ENCODE data around the gene CCDC47. TPM values are rescaled to one million over a fixed set of nuclear protein-coding genes. Genes with fewer than 3 reads are reported as not detected.

Gene CCDC47
- total RNA-seq, 1 experiment from 2014 or later = 147 TPM

GRCh38 chr17:63698886-63699637 lies 74.3 kb downstream of the CCDC47 start:
- CTCF ChIA-PET = interaction anchor here (0.7 kb wide), 2 partner anchors 11 to 43 kb away, joined by 3 read pairs; no protein-coding TSS in a partner anchor
- Histone ChIP-seq H3K4me3 (ENCODE audit: low read length) (peak overlapping the region; percentile 75), H2AFZ (ENCODE audit: low read length) (peak overlapping the region; percentile 75), H3K27me3 (ENCODE audit: low read length) (no peaks in the 10 kb centered on the region), H3K27ac (ENCODE audit: low read length) (no peak overlapping the region), H3F3A (ENCODE audit: low read length, unreplicated experiment) (no peaks in the 10 kb centered on the region), H3K79me2 (ENCODE audit: low read length) (no peaks in the 10 kb centered on the region), H3K4me2 (ENCODE audit: low read length) (peak overlapping the region; percentile 89), H3K9me2 (replicated peaks; ENCODE audit: low read length) (no peaks in the 10 kb centered on the region), H3K9ac (ENCODE audit: low read length) (peak overlapping the region; percentile 17; the same call in 1 of the 2 replicates), H3K9me3 (ENCODE audit: low read length) (no peaks in the 10 kb centered on the region), H3K4me1 (ENCODE audit: insufficient read depth, low read length) (peaks cover 7% of the 10 kb centered on the region; the same call in 1 of the 2 replicates), H4K20me1 (ENCODE audit: low read length) (no peaks in the 10 kb centered on the region), H3K36me3 (ENCODE audit: low read depth, low read length) (no peaks in the 10 kb centered on the region)
- peak; percentile 25 for DNase-seq
- peak; percentile 27 for ATAC-seq
- no peak for TF ChIP-seq EZH2 (IDR thresholded peaks at IDR 0.05; ENCODE audit: low read length, unreplicated experiment)
- TF ChIP-seq EZH2phosphoT487 (IDR thresholded peaks at IDR 0.05; ENCODE audit: borderline replicate concordance, low read length) = no peak
- no peak for TF ChIP-seq CTCF (conservative IDR thresholded peaks at IDR 0.05; ENCODE audit: low read depth, low read length)
- no TSS peak for BruUV-seq (replicated peaks)
- intact Hi-C loops (cut with micrococcal nuclease) = loop anchor here (2.0 to 10.0 kb wide), 4 partner anchors 42 to 274 kb away; partner anchors contain the start of genes FTSJ3, MAP3K3, PSMC5 and STRADA
- POLR2A ChIA-PET (ENCODE audit: unreplicated experiment) = interaction anchor here (0.6 kb wide), 1 partner anchor 43 kb away, joined by 15 read pairs; no protein-coding TSS in a partner anchor

- Histone ChIP-seq H3K27me3 (ENCODE audit: low read length) (no peaks in the 10 kb centered on the region), H3K9me3 (ENCODE audit: low read length) (no peaks in the 10 kb centered on the region), H3K79me2 (ENCODE audit: low read length) (no peaks in the 10 kb centered on the region), H3K27ac (ENCODE audit: low read length) (no peak overlapping the region), H3K9ac (ENCODE audit: low read length) (no peak overlapping the region), H2AFZ (ENCODE audit: low read length) (0 out of 2 replicates have a peak overlapping the region, but pooled peaks have one; percentile 75), H3K4me2 (ENCODE audit: low read length) (peak overlapping the region; percentile 89), H4K20me1 (ENCODE audit: low read length) (no peaks in the 10 kb centered on the region), H3K4me3 (ENCODE audit: low read length) (peak overlapping the region; percentile 75), H3K9me2 (replicated peaks; ENCODE audit: low read length) (no peaks in the 10 kb centered on the region), H3K4me1 (ENCODE audit: insufficient read depth, low read length) (peaks cover 7% of the 10 kb centered on the region; the same call in 1 of the 2 replicates), H3F3A (ENCODE audit: low read length, unreplicated experiment) (no peaks in the 10 kb centered on the region), H3K36me3 (ENCODE audit: low read depth, low read length) (no peaks in the 10 kb centered on the region)
- DNase-seq (no peak), ATAC-seq (no peak; the same call in 1 of the 2 replicates)
- ChIA-PET POLR2A (ENCODE audit: unreplicated experiment) (interaction anchor here (0.6 kb wide), 1 partner anchor 44 kb away, joined by 15 read pairs; no protein-coding TSS in a partner anchor), CTCF (interaction anchor here (0.5 to 0.7 kb wide), 3 partner anchors 11 to 143 kb away, joined by 3 read pairs; no protein-coding TSS in a partner anchor)
- TF ChIP-seq CTCF (conservative IDR thresholded peaks at IDR 0.05; ENCODE audit: low read depth, low read length) (no peak), EZH2 (IDR thresholded peaks at IDR 0.05; ENCODE audit: low read length, unreplicated experiment) (no peak), EZH2phosphoT487 (IDR thresholded peaks at IDR 0.05; ENCODE audit: borderline replicate concordance, low read length) (no peak)
- intact Hi-C loops (cut with micrococcal nuclease) = loop anchor here (2.0 to 10.0 kb wide), 4 partner anchors 42 to 274 kb away; partner anchors contain the start of genes FTSJ3, MAP3K3, PSMC5 and STRADA
- no TSS peak for BruUV-seq (replicated peaks)
Observed at GRCh38 chr17:63698381-63698885, 75.0 kb downstream of the CCDC47 start.
